Measurements from ENCODE around the gene CEACAM18.
"Not testable (repeated sequence)": the region's sequence is repeated elsewhere in the genome, so short reads cannot be mapped to it uniquely, and the experiment has no call there.

Gene CEACAM18

GRCh38 chr19:51493776-51494175 is 15.4 kb downstream of the CEACAM18 start:
- no peak for DNase-seq (ENCODE audit: low spot score)

GRCh38 chr19:51497666-51498065 is 19.3 kb downstream of the CEACAM18 start:
- no peak for DNase-seq (ENCODE audit: low spot score)

- DNase-seq (ENCODE audit: low spot score) = not testable (repeated sequence)
Measured at GRCh38 chr19:51500931-51501330, 22.6 kb downstream of the CEACAM18 start.

- DNase-seq (ENCODE audit: low spot score) = no peak
Measured at GRCh38 chr19:51501594-51502263, 23.4 kb downstream of the CEACAM18 start, which contains the start of gene SIGLEC12. SIGLEC12 (minus strand) TSS chr19:51501800; CDS start chr19:51501733, 67 bp downstream.

- no peak for DNase-seq (ENCODE audit: low spot score)
Measured at GRCh38 chr19:51503286-51503817, 25.0 kb downstream of the CEACAM18 start.

GRCh38 chr19:51503896-51504295 is 25.6 kb downstream of the CEACAM18 start:
- DNase-seq (ENCODE audit: low spot score) = no peak

GRCh38 chr19:51505904-51506303 is 27.6 kb downstream of the CEACAM18 start:
- DNase-seq (ENCODE audit: low spot score) = no peak

- DNase-seq (ENCODE audit: low spot score) = no peak
Measured at GRCh38 chr19:51507192-51507591, 28.9 kb downstream of the CEACAM18 start.

- DNase-seq (ENCODE audit: low spot score) = no peak
Measured at GRCh38 chr19:51507640-51508058, 29.3 kb downstream of the CEACAM18 start.

- no peak for DNase-seq (ENCODE audit: low spot score)
Measured at GRCh38 chr19:51508059-51508733, 29.9 kb downstream of the CEACAM18 start.

- DNase-seq (ENCODE audit: low spot score) = no peak
Measured at GRCh38 chr19:51509823-51510660, 31.7 kb downstream of the CEACAM18 start.

GRCh38 chr19:51511353-51511752 is 33.0 kb downstream of the CEACAM18 start:
- no peak for DNase-seq (ENCODE audit: low spot score)

- no peak for DNase-seq (ENCODE audit: low spot score)
Measured at GRCh38 chr19:51513968-51514367, 35.6 kb downstream of the CEACAM18 start.

- peak; percentile 58 for DNase-seq (ENCODE audit: low spot score)
Measured at GRCh38 chr19:51514866-51515481, 36.6 kb downstream of the CEACAM18 start.

GRCh38 chr19:51520728-51521127 is 42.4 kb downstream of the CEACAM18 start:
- no peak for DNase-seq (ENCODE audit: low spot score)

GRCh38 chr19:51521357-51521756 is 43.0 kb downstream of the CEACAM18 start:
- no peak for DNase-seq (ENCODE audit: low spot score)

GRCh38 chr19:51521781-51522180 is 43.4 kb downstream of the CEACAM18 start:
- no peak for DNase-seq (ENCODE audit: low spot score)

GRCh38 chr19:51524666-51525264 is 46.4 kb downstream of the CEACAM18 start:
- DNase-seq (ENCODE audit: low spot score) = no peak

GRCh38 chr19:51525651-51526050 is 47.3 kb downstream of the CEACAM18 start:
- no peak for DNase-seq (ENCODE audit: low spot score)

GRCh38 chr19:51529301-51529700 is 51.0 kb downstream of the CEACAM18 start:
- no peak for DNase-seq (ENCODE audit: low spot score)

GRCh38 chr19:51530616-51531015 is 52.3 kb downstream of the CEACAM18 start:
- no peak for DNase-seq (ENCODE audit: low spot score)

Measured in CD4-positive, alpha-beta T cell treated with Interleukin-15 for 4 hours (primary cell).